Measurements from ENCODE around the gene SIX1.

The SIX1 gene

GRCh38 chr14:60648934-60649874 lies at the start of gene SIX1:
Gene SIX1, minus strand, starts transcription at chr14:60649477. Its CDS starts 288 bp downstream, at chr14:60649189.
- peak within 1 kb of the TSS; percentile 53 to 62 for H3K4me3 ChIP-seq (replicated peaks in 1 of 2; ENCODE audit: low read depth in 2 of 2, low read length in 2 of 2)
- no peak for TF ChIP-seq CTCF (IDR thresholded peaks at IDR 0.05; ENCODE audit: low read depth, low read length)
- DNase-seq (ENCODE audit: low read depth in 2 of 2): peak; percentile 89 to 91

GRCh38 chr14:60695327-60695726 lies 46.0 kb upstream of the SIX1 start:
- no peak for DNase-seq (ENCODE audit: low read depth in 2 of 2)
- no peak overlapping the region for H3K4me3 ChIP-seq (replicated peaks in 1 of 2; ENCODE audit: low read depth in 2 of 2, low read length in 2 of 2)
- no peak for TF ChIP-seq CTCF (IDR thresholded peaks at IDR 0.05; ENCODE audit: low read depth, low read length)

- no peak for DNase-seq (ENCODE audit: low read depth in 2 of 2)
- H3K4me3 ChIP-seq (replicated peaks in 1 of 2; ENCODE audit: low read depth in 2 of 2, low read length in 2 of 2): no peak overlapping the region
- TF ChIP-seq CTCF (IDR thresholded peaks at IDR 0.05; ENCODE audit: low read depth, low read length): no peak
Measured at GRCh38 chr14:60691383-60692113, 42.3 kb upstream of the SIX1 start.

DNA sequence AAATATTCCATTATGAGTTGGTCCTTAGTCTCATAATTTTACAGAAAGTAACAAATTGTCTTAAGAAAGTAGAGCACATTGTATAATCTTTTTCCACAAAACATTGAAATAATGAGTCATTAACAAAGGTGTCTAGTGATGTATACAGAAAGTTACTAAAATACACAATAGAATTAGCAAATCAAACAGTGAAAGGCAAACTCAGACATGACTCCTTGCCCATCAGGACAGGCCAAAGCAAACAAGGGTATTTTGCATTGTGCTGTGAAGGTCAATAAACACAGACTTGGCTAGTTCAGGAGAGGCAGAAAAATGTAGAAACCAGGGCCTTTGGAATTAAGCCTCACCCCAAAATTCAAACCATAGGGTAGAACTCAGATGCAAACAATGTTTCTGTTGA lies 37.6 kb upstream of the SIX1 start:
- no peak for TF ChIP-seq CTCF (IDR thresholded peaks at IDR 0.05; ENCODE audit: low read depth, low read length)
- DNase-seq (ENCODE audit: low read depth in 2 of 2): no peak
- H3K4me3 ChIP-seq (replicated peaks in 1 of 2; ENCODE audit: low read depth in 2 of 2, low read length in 2 of 2): no peak overlapping the region

DNA sequence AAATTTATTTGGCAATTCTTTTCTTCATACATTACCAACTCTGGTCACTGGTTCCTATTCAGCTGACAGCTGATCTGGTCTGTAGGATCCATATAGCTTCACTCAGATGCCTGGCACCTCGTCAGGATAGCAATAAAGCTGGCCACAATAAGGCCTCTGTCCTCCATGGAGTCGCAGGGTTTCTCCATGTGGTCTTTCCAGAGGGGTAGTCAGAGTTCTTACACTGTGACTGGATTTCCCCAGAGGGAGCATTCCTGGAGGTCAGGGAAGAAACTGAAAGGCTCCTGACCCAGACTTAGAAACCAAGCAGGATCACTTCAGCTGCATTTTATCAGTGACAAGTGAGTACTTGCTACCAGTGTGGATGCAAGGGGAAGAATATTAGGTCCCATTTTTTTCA lies 34.9 kb upstream of the SIX1 start:
- TF ChIP-seq CTCF (IDR thresholded peaks at IDR 0.05; ENCODE audit: low read depth, low read length): no peak
- DNase-seq (ENCODE audit: low read depth in 2 of 2): no peak

GRCh38 chr14:60681271-60681670 lies 32.0 kb upstream of the SIX1 start:
- H3K4me3 ChIP-seq (replicated peaks in 1 of 2; ENCODE audit: low read depth in 2 of 2, low read length in 2 of 2): no peak overlapping the region
- TF ChIP-seq CTCF (IDR thresholded peaks at IDR 0.05; ENCODE audit: low read depth, low read length): no peak
- DNase-seq (ENCODE audit: low read depth in 2 of 2): peak in 1 of 2 donors; percentile 19

More for the DNA sequence above, 34.9 kb upstream of the SIX1 start:
- H3K4me3 ChIP-seq (replicated peaks in 1 of 2; ENCODE audit: low read depth in 2 of 2, low read length in 2 of 2): no peak overlapping the region

Measured in cardiac fibroblast (primary cell).